Ovary (tissue), 9 donors: ENCODE measurements around the gene THOC7. TPM values are rescaled to one million over a fixed set of nuclear protein-coding genes. Genes with fewer than 3 reads are reported as not detected.

Experiments used
- DNase-seq, 5 donors: peaks; one replicate each; pipeline ENCODE4 v3.0.0-alpha.2; 2019 to 2020
- H3K27ac ChIP-seq, 2 donors: fragments of 200-600 bp; one replicate each; pipeline versions ENCODE4 v1.5.1 to v1.8.0; 2019 to 2022
- H3K27me3 ChIP-seq: fragments of 200-600 bp; one replicate; pipeline ENCODE4 v1.8.0; 2022
- H3K36me3 ChIP-seq: fragments of 200-600 bp; sonication (generic); one replicate; pipeline ENCODE4 v1.5.1; 2019
- H3K4me1 ChIP-seq: one replicate; pipeline ENCODE4 v1.8.1; 2013; ENCODE audit warnings: mild to moderate bottlenecking, moderate library complexity; ENCODE audit not compliant: insufficient read depth
- H3K4me3 ChIP-seq: fragments of 200-600 bp; sonication (generic); one replicate; pipeline ENCODE4 v1.5.1; 2017
- H3K9me3 ChIP-seq, 2 donors: fragments of 200-600 bp in 1 of 2; sonication (generic) in 1 of 2; one replicate each; pipeline versions ENCODE4 v1.5.1 to v1.8.1; 2013 to 2019; ENCODE audit warnings: mild to moderate bottlenecking in 1 of 2, moderate library complexity in 1 of 2
- EP300 ChIP-seq: sonication (generic); formaldehyde crosslinking; IDR thresholded peaks from one replicate; pipeline ENCODE4 v1.6.1; 2017; ENCODE audit warnings: antibody characterized with exemption
- POLR2A ChIP-seq: fragments of 450-650 bp; IDR thresholded peaks from one replicate; pipeline ENCODE4 v1.6.1; 2017; ENCODE audit warnings: antibody characterized with exemption, mild to moderate bottlenecking, moderate library complexity
- WGBS, 3 donors: extraction: QIAGEN DNeasy Blood & Tissue Kit in 1 of 3; methylation state at CpG; one replicate each; pipeline versions ENCODE4 v1.1.5 to v1.1.7; 2013 to 2017; 5-methylcytosine and 5-hydroxymethylcytosine counted together
- intact Hi-C, 4 donors: fragments of 100-400 bp; cut with DNase I; formaldehyde crosslinking; loops; one replicate each; pipeline versions ENCODE4 v1.11.0 to v1.15.1; 2022 to 2023
- polyA plus RNA-seq, 2 donors: library from polyadenylated mRNA; stranded (reverse); fragments of 200-250 nt in 1 of 2; fragments of 350-450 nt in 1 of 2; fragmentation: Illumina TruSeq in 1 of 2; extraction: RNeasy Lipid Tissue Mini Kit (QIAGEN cat#74804) in 1 of 2; gene quantifications; one replicate each; pipeline ENCODE4 v1.2.3, GENCODE V29; 2013 to 2014
- total RNA-seq, 7 donors: library from RNA; depleted of rRNA in 2 of 7; stranded (reverse); fragments of >200 nt in 2 of 7; fragmentation: NEBNext Ultra II Directional in 3 of 7; extraction: Animal tissue kit (Norgen Biotek cat#: 25700) in 3 of 7; gene quantifications; one replicate each; pipeline versions ENCODE4 v1.1.0 to v1.2.4, GENCODE V29; 2016 to 2023
- TF ChIP-seq, protein P1 (sequence below), 3 donors: fragments of 450-650 bp in 2 of 3; fragments of 200-600 bp in 1 of 3; IDR thresholded peaks; one replicate each; pipeline versions ENCODE4 v1.5.1 to v1.8.0; 2016 to 2022; ENCODE audit warnings: antibody characterized with exemption in 3 of 3, mild to moderate bottlenecking in 1 of 3
- donor health status: DM: no; HTN: no; CAD: no; lungs with moderate emphysema.
- donor health status: DM: no; HTN: no; CAD: no.
- donor health status: Bipolar disorder and iron deficiency.
- donor health status: DM: yes; HTN: yes; CAD: no.
- donor health status: DM: no; HTN: no; CAD: no.
- donor health status: DM: yes; HTN: yes; CAD: no.

The THOC7 gene
- total and polyA plus RNA-seq, 9 donors: 38.2 to 80.3 (median 47.4) TPM

DNA sequence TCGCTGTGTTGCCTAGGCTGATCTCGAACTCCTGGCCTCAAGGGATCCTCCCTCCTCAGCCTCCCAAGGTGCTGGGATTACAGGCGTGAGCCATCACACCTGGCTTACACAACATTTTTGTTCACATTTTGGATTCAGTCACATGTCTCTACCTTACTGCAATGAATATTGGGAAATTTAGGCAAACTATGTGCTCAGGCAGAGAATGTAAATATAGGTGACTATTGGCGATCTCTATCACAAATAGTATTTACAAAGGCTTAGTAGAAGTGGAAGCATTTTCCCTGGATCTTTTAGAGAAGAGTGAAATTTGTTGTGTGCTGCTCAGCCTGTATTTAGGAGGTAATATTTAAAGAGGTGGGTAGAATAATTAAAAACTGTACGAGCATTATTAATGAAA lies 27.9 kb upstream of the THOC7 start:
- Histone ChIP-seq H3K4me3 (no peak overlapping the region), H3K4me1 (peaks cover 3% of the 10 kb centered on the region), H3K27ac (no peak overlapping the region), H3K9me3 (no peaks in the 10 kb centered on the region), H3K27me3 (no peaks in the 10 kb centered on the region), H3K36me3 (no peaks in the 10 kb centered on the region)
- intact Hi-C loops: no loop called here
- WGBS, 3 donors: 96 to 99% (median 98%) methylated on average over 5 of the region's 5 CpGs
- DNase-seq: no peak
- TF ChIP-seq EP300 (no peak), POLR2A (no peak)
- TF ChIP-seq, protein P1, sequence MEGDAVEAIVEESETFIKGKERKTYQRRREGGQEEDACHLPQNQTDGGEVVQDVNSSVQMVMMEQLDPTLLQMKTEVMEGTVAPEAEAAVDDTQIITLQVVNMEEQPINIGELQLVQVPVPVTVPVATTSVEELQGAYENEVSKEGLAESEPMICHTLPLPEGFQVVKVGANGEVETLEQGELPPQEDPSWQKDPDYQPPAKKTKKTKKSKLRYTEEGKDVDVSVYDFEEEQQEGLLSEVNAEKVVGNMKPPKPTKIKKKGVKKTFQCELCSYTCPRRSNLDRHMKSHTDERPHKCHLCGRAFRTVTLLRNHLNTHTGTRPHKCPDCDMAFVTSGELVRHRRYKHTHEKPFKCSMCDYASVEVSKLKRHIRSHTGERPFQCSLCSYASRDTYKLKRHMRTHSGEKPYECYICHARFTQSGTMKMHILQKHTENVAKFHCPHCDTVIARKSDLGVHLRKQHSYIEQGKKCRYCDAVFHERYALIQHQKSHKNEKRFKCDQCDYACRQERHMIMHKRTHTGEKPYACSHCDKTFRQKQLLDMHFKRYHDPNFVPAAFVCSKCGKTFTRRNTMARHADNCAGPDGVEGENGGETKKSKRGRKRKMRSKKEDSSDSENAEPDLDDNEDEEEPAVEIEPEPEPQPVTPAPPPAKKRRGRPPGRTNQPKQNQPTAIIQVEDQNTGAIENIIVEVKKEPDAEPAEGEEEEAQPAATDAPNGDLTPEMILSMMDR (IDR thresholded peaks at IDR 0.05): no peak

DNA sequence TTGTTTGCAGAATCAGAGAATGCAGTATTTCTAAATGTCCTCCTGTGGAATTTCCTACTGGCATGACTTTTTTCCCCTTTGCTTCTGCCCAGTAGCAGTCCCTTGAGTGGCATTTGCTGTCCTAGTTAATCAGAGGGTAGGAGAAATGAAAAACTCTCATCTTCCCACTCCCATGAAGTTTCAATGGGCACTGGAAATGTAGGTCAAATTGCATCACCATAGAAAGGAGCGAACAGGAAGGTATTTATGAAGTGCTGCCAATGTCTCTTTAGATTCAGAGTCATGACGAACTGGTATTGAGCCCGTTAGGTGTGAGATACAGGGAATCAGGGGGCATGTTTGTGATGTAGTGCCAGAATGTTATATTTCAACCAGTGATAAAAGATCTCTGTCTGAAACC lies 23.3 kb upstream of the THOC7 start:
- WGBS, 3 donors: 74 to 87% (median 83%) methylated on average over 3 of the region's 3 CpGs

DNA sequence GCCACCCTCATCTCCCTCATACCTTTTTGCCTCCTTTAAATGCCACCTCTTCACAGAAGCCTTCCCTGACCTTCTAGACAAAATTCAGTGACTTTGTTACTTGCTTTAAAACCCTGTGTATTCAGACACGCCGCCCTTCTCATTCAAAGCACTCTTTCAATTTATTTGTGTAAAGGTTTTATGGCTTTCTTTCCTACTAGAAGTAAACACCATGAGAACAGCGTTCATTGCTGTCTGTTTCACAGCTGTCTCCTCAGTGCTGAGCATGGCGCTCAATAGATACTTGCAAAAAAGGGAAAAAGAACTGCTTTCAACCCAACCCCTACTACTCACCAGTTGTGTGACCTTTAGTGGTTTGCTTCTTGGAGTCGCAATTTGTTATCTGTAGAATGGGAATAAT lies 17.0 kb upstream of the THOC7 start:
- TF ChIP-seq EP300 (no peak), POLR2A (no peak)
- TF ChIP-seq, protein P1 (IDR thresholded peaks at IDR 0.05): no peak
- intact Hi-C loops: no loop called here
- Histone ChIP-seq H3K36me3 (no peaks in the 10 kb centered on the region), H3K27me3 (no peaks in the 10 kb centered on the region), H3K9me3 (no peaks in the 10 kb centered on the region), H3K4me1 (peaks cover 3% of the 10 kb centered on the region), H3K4me3 (no peak overlapping the region), H3K27ac (no peak overlapping the region)
- WGBS, 3 donors: 90 to 91% (median 90%) methylated on average over 5 of the region's 5 CpGs
- DNase-seq: no peak

More for the DNA sequence above, 23.3 kb upstream of the THOC7 start:
- intact Hi-C loops: no loop called here
- no peak overlapping the region for H3K4me3 ChIP-seq
- TF ChIP-seq, protein P1 (IDR thresholded peaks at IDR 0.05): no peak
- no peak for TF ChIP-seq EP300
- TF ChIP-seq POLR2A: no peak
- no peaks in the 10 kb centered on the region for H3K4me1 ChIP-seq
- DNase-seq: no peak
- H3K27ac ChIP-seq: no peak overlapping the region
- H3K36me3 ChIP-seq: no peaks in the 10 kb centered on the region
- H3K9me3 ChIP-seq: no peaks in the 10 kb centered on the region
- H3K27me3 ChIP-seq: no peaks in the 10 kb centered on the region

DNA sequence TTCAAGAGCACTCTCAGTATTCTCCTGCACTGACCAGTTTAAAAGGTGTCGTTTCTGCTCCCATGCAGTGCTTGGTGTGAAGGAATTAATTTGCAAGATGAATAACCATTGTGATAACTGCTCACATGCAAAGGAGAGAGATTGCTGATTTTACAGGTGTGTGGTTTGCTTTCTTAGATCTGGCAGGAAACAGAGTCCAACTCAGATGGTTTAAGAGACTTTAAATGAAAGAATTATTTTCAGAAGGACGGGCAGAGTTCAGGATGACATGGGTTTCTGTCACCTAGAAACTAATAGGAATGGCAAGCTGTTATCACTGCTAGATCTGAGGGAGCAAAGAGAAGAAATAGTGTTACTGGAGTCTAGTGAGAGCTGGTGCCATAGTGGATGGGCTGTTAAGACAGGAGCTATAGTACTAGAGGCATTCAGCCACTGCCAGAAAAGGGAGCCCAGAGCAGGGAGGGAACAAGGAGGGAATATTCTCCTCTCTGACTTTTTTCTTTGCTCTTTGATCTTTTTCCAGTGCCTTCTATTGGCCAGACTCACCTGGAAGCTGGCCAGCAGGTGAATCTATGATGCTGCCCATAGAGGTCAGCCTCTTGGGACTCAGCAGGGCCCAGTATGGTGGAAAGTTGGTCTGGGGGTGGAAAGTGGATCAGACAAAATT lies 14.9 kb upstream of the THOC7 start:
- 89 to 93% (median 91%) methylated on average over 2 of the region's 2 CpGs for WGBS, 3 donors
- H3K9me3 ChIP-seq: no peaks in the 10 kb centered on the region

More for the DNA sequence above, 14.9 kb upstream of the THOC7 start:
- Histone ChIP-seq H3K4me3 (no peak overlapping the region), H3K4me1 (peaks cover 3% of the 10 kb centered on the region), H3K36me3 (no peaks in the 10 kb centered on the region), H3K27ac (no peak overlapping the region), H3K27me3 (no peaks in the 10 kb centered on the region)
- DNase-seq: no peak
- intact Hi-C loops: no loop called here
- TF ChIP-seq, protein P1 (IDR thresholded peaks at IDR 0.05): no peak
- TF ChIP-seq EP300: no peak
- no peak for TF ChIP-seq POLR2A
